GM18867 (cell line): ENCODE data around the gene KIAA1755.

ENCODE experiments used
- ATAC-seq: cut with Tn5 transposase; IDR thresholded peaks from one replicate; pipeline ENCODE4 v1.9.1; 2021; ENCODE audit warnings: mild to moderate bottlenecking, moderate library complexity; ENCODE audit not compliant: unreplicated experiment

The KIAA1755 gene

GRCh38 chr20:38209054-38209675 lies 51.4 kb downstream of the KIAA1755 start:
- ATAC-seq, result no peak

- no peak for ATAC-seq
Observed at GRCh38 chr20:38208523-38208922, 52.0 kb downstream of the KIAA1755 start.

DNA sequence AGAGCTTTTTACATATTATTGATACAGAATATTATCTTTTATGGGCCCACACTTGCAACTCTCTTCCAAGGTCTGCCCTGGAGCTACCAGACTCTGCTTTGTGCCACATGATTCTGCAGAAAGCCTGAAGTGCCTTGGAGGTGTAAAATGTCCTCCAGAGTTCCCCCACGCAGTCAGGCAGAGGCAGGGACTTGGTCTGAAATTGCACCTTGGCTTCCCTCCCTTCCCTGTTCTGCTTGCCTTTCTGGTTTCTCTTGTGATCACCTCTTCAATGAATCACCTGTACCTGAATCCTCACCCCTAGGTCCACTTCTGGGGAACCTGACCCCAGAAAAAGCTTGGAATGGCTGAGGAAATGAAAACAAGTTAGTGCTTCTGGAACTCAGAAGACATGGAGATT lies 52.4 kb downstream of the KIAA1755 start:
- no peak for ATAC-seq

- ATAC-seq, result no peak
Observed at GRCh38 chr20:38207621-38208020, 52.9 kb downstream of the KIAA1755 start.

DNA sequence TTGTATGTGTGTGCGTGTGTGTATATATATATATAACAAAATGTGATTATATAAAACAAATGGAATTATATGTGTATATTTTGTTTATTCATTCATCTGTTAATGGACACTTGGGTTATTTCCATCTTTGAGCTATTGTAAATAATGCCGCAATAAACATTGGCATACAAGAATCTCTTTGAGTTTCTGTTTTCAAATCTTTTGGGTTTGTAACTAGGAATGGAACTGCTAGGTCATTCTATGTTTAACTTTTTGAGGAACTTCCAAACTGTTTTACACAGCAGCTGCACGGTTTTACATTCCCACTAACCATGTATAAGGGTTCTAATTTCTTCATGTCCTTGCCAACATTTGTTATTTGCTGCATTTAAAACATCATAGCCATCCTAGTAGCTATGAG lies 55.5 kb downstream of the KIAA1755 start:
- ATAC-seq, result no peak

GRCh38 chr20:38203981-38204357 lies 56.6 kb downstream of the KIAA1755 start:
- ATAC-seq, result no peak

DNA sequence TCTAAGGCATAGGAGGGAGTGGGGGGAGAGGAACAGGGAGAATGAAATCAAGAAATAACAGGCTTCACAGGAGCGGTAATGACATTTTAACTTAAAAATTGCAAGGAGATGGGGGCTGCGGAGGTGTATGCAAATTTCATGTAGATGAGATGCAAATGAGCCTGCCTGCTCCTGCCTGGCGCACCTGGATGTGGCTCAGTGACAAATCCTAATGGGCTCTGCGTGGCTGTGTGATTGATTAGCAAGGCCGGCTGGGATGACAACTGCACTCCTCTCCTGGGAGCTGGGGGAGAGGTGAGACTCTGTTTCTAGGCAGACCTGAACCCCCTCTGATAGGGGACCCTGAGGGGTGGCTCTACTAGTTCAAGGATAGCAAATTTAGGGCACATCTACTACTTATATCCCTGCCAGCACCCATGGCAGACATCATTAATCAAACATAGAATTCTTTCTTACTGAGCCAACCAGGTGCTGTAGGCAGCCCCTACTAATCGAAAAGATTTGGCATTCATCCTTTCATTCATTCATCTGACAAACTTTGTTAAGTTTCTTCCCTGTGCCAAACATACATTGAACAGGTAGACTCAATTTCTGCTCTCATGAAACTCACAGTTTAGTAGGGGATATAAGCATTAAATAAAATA lies 57.1 kb downstream of the KIAA1755 start:
- ATAC-seq, result no peak

DNA sequence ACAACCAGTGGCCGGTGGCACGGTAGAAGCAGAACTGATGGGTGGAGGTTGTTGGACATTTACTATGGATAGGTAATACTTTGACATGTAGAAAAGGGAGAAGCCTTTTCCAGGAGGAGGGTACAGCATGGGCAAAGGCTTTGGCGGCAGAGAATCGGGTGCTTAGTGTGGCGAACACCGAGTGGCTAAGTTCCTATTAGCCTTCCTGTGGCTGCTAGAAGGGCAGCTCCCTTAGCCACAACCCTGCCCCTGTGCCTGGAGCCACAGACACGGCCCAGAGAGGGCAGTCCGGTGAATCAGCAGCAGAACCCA lies 57.6 kb downstream of the KIAA1755 start:
- ATAC-seq, result no peak

DNA sequence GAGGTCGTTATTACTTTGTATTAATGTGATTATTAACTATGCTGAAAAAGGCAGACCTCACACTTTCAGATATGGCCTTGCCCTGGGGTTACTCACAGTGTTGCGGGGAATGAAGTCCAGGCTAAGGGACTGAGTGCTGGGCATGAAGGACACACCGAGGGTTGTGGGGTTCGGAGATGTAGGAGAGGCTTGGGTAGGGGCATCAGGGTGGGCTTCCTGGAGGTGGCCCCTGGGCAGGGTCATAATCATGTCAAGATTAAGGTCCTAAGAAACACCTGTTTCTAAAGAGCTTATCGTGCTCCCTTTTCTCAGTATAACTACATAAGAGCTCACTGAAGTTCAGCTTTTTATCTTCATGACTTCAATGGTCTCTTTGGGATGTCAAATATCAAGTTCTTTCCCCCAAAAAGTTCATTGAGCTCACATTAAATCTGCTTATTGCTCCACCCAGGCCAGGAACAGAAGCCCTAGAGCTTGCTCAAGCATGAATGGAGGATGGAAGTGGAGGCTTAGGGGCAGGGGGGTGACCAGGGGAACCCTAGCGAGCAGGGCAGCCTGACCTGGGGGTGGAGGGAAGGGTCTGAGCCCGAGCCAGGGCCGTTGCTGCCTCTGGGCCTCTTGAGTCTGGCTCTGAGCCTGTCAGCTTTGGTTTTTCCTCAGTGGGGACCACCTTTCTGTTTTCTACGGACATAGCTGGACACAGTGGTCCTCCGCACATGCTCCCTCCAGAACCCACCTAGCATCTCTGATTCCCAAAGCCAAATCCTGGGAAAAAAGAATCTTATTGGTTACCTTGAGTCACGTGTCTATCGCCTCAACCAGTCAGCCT lies 58.2 kb downstream of the KIAA1755 start:
- no peak for ATAC-seq

DNA sequence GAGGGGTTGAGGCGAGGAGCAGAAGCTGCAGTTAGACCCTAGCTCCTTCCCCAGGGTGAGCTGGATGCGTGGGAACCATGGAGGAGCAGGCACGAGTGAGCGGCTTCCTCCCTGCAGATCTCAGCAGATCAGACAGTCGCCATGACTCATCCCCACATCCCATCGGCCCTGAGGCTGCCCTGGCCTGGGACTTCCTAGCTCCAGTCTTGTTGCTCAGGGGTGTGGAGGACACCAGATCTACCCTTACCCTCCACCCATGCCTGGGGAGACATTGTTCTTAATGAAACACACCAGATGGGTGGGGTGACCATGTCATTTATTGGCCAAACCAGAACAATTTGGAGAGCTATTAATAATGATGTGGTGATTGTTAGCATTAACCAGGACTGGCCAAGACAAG lies 59.2 kb downstream of the KIAA1755 start:
- no peak for ATAC-seq

DNA sequence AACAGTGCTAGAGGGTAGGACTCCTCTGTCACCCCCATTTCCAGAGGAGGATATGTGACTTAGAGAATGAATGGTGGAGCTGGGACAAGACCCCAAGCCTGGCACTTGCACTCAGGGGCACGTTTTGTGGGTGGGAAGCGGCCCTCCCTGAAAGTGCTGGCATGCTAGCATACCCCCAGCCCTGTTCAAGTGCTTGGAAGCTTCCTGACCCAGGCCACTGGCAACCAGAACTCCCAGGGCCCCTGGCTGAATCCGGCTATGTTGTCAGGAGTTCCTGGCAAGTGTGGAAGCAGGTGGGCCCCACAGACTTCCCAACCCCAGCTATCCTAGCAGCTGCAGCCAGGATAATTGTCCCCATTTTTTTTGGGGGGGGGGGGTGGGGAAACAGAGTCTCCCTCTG lies 59.9 kb downstream of the KIAA1755 start:
- no peak for ATAC-seq

- ATAC-seq, result no peak
Observed at GRCh38 chr20:38199501-38200390, 60.8 kb downstream of the KIAA1755 start.

DNA sequence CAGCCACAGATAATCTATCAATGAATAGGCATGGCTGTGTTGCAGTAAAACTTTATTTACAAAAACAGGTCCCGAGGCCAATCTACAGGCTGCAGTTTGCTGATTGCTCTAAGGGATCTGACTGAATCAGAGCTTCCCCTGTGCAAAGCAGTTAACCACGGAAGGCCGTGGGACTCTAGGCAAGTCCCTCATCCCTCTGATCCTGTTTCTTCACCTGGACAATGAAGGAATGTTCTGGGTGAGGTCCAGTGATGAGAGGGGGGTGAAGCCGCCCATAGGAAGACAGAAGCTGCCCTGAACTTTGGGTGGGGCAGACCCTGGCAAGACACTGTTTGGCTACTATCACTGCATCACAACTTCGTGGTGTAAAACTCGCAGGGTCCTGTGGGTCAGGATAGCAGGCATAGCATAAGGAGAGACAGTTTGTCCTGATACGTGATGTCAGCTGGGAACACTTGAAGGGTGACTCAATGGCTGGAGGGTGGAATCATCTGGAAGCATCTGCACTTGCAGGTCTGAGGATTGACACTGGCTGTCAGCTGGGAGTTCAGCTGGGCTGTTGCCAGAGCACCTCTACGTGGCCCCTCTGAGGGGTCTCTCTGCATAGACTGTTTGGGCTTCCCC lies 62.2 kb downstream of the KIAA1755 start:
- ATAC-seq, result no peak

- ATAC-seq, result no peak
Observed at GRCh38 chr20:38197619-38198018, 62.9 kb downstream of the KIAA1755 start.

GRCh38 chr20:38197217-38197616 lies 63.3 kb downstream of the KIAA1755 start:
- no peak for ATAC-seq

- no peak for ATAC-seq
Observed at GRCh38 chr20:38196592-38196991, 63.9 kb downstream of the KIAA1755 start.

DNA sequence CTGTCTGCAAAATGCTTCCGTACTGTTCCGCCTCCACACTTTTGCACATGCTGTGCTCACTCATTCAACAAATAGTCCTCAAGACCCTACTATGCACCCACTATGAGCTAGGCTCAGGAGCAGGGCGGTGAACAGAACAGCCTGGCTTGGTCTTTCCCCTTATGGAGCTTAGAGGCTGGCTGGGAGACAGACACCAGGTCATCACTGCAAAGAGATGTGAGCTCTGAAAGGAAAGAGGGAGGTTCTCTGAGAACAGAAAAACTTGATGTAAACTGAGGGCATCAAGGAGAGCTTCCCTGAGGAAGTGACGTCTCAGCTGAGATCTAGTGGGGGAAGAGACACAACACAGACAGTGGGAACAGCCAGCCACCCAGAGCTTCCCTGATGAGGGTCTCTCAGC lies 64.5 kb downstream of the KIAA1755 start:
- ATAC-seq, result no peak

DNA sequence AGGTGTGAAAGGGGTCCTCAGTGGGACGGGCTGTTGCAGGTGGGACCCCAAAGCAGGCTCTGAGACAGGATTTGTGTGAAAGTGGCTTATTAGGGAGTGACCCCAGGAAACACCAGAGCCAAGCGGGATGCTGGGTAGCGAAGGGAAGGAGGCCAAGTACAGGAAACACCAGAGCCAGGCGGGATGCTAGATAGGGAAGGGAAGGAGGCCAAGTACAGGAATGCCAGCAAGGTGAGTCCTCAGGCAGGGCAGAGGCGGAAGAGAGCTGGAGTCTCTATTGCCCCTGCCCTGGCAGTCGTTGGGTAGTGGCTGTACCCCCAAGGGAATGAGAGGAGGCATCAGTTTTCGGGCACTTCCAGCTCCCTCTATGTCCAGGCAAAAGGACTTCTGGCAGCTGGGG lies 65.0 kb downstream of the KIAA1755 start:
- no peak for ATAC-seq

GRCh38 chr20:38194971-38195504 lies 65.5 kb downstream of the KIAA1755 start:
- ATAC-seq, result no peak

GRCh38 chr20:38193586-38194105 lies 66.9 kb downstream of the KIAA1755 start:
- ATAC-seq, result no peak
